ENCODE data around the gene GPATCH8.

GRCh38 chr17:44352828-44353671 lies 150.2 kb downstream of the GPATCH8 start:
- no peak for TF ChIP-seq CTCF (IDR thresholded peaks at IDR 0.05; ENCODE audit: poor library complexity, severe bottlenecking)
- no peak for TF ChIP-seq EP300 (conservative IDR thresholded peaks at IDR 0.05; ENCODE audit: poor library complexity, severe bottlenecking)
- TF ChIP-seq TAF1 (IDR thresholded peaks at IDR 0.05; ENCODE audit: low read depth) = no peak

Measured in neural cell (in vitro differentiated cells).